ENCODE data around the gene MAST1.
"Not testable (repeated sequence)": the region's sequence is repeated elsewhere in the genome, so short reads cannot be mapped to it uniquely, and the experiment has no call there.

The MAST1 gene

DNA sequence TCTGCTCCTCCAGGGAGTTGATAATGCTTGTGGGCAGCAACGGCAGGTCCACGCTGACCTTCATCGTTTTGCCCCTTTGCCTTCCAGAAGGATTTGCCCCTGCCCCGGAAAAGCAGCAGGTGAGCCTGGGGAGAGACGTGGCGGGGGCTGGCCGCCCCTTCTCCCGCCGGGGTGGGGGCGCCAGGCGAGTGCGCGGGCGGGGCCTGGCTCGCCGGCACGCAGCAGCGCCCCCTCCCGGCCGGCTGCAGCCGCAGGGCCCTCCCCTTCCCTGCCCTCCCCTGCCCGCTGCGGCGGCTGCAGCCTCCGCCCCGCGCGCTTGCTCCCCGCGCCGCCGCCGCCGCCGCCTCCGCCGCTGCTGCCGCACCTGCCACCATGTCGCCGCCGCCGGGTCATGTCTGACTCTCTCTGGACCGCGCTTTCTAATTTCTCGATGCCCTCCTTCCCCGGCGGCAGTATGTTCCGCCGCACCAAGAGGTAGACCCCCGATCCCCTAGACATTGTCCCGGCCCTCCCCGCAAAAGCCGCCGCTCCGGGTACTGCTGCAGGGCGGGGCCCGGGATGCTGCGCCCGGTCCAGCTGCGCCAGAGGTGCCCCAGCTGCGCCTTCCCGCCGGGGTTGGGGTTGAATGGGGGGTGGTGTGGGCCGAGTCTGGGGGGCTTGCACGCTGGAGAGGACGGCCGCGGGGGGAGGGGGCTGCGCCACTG is at the start of gene MAST1:
MAST1 (plus strand) TSS at position 334 of the 704 bp plus-strand sequence; CDS start at position 392, 58 bp downstream.
- DNase-seq: peak in 1 of 2 experiments; percentile 69

DNA sequence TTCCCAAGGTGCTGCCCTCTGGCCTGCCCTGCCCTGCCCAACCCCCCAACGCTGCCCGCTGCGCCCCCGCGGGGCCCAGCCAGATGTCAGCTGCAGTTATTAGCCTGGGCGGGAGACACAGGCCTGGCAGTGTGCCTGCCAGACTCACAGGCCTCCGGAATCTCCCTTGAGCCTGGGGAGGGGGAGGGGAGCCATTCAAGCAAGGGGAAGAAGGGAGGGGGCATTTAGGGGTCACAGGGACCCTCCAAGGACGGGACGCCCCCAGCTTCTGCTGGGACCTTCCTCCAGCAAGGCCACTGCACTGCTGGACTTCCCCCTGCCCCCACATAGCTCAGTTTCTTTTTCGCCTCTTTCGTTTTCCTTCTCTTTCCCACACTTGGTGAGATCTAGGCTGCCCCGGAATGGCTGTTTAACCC is 49.6 kb upstream of the MAST1 start:
- DNase-seq: peak in 1 of 2 experiments; percentile 80

DNA sequence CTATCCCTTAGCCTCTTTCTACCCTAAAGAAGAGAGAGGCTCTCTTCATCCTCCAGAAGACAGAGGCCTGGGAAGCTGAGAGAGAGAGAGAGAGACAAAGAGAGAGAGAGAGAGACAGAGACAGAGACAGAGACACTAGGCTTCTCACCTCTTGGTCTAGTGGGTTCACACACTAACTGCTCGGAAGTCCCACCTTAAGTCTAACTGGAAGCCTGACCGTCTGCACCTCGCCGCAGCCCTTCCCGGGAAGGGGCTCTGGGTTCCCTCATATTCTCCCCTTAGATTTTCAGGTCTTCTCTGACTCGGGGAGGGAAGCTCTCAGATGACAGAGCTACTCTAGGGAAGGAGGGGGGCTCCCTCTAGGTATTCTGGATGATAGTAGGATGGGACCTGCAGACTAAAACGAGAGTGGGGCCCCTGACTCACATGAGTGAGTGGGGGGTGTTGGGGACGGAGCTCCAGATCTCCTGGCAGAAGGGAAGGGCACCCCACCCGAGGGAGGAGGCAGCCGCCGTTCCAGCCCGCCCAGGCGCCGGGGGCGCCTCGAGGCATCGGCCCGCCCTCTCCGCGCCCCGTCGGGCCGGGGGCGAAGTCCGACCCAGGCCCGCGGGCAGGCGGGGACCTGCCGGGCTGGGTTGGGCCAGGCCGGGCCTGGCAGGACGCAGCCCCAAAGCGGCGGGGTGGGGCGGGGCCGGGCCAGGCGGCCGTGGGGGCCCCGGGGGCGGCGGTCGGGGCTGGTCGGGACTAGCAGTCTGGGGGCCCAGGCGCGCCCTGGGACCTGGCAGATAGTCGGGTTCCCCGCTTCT is 49.0 kb upstream of the MAST1 start:
- no peak for DNase-seq

DNA sequence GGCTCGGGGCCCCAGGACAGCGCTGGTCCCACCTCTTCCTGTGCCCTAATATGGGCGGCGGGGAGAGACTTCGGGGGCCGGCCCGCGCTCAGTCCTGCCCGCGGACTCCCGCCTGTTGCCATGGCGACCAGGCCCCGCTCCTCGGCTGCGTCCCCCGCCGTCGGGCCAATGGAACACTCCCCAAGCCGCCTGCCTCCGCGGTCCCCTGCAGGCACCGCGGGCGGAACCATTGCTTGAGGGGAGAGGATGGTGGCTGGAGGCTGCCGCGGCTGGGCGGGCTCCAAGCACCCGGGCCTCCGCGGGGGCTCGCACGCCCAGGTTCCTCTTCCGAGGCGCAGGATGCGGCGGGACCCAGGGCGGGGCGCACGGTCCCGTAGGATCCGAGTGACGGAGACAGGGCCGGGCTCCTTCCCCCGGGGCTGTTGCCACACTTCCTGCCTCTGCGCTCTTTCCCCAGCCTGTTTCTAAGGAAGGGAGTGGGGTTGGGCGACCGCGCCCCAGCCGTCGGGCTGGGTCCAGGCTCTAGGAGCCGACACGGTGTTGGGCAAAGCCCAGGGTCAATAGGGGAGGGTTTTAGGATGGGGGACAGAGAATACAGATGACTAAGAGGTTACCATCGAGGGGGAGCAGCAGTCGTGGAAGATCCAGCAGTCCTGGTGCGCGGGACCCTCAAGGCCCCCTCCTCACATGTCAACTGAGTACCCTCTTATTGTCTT is 48.3 kb upstream of the MAST1 start:
- DNase-seq: no peak

DNA sequence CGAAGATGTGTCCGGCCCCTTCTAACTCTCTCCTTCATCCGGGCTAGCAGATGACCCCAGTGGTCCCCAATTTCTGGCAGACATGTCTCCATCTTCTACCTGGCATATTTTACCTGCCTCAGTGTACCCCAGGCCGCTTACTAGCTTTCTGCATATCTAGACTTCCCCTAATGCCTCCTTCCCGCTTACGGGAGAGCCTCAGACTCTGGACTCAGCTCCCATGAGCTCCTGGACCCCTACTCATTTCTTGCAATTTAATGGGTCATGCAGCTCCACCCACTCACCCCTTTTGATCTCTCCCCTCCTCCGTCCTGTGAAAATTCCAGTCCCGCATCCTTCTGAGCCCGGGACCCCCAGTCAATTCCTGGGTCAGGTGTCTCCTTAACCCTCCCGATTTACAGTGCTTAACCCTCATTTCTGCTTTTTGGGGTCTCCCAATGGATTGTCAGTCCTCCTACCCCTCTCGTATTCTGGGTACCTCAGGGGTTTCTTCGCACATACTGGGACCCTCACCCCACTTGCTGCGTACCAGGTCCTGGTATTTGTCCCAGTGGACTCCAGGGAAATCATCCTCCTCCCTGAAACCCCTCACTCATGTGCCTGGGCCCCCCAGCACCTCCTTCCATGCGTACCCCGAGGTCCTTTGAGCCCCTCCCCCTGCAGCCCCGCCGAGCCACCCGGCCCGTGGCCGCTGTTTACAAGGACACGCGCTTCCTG is 47.5 kb upstream of the MAST1 start:
- DNase-seq: no peak

DNA sequence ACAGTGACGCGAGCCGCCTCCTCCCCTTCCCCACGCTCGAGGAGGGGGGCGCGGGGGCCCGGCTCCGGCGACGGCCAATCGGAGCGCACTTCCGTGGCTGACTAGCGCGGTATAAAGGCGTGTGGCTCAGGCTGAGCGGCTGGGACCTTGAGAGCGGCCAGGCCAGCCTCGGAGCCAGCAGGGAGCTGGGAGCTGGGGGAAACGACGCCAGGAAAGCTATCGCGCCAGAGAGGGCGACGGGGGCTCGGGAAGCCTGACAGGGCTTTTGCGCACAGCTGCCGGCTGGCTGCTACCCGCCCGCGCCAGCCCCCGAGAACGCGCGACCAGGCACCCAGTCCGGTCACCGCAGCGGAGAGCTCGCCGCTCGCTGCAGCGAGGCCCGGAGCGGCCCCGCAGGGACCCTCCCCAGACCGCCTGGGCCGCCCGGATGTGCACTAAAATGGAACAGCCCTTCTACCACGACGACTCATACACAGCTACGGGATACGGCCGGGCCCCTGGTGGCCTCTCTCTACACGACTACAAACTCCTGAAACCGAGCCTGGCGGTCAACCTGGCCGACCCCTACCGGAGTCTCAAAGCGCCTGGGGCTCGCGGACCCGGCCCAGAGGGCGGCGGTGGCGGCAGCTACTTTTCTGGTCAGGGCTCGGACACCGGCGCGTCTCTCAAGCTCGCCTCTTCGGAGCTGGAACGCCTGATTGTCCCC is 46.8 kb upstream of the MAST1 start, which contains the start of gene JUNB:
JUNB (plus strand) TSS at position 142 of the 706 bp plus-strand sequence; CDS start at position 428, 286 bp downstream.
- DNase-seq: peak; percentile 97 to 99

DNA sequence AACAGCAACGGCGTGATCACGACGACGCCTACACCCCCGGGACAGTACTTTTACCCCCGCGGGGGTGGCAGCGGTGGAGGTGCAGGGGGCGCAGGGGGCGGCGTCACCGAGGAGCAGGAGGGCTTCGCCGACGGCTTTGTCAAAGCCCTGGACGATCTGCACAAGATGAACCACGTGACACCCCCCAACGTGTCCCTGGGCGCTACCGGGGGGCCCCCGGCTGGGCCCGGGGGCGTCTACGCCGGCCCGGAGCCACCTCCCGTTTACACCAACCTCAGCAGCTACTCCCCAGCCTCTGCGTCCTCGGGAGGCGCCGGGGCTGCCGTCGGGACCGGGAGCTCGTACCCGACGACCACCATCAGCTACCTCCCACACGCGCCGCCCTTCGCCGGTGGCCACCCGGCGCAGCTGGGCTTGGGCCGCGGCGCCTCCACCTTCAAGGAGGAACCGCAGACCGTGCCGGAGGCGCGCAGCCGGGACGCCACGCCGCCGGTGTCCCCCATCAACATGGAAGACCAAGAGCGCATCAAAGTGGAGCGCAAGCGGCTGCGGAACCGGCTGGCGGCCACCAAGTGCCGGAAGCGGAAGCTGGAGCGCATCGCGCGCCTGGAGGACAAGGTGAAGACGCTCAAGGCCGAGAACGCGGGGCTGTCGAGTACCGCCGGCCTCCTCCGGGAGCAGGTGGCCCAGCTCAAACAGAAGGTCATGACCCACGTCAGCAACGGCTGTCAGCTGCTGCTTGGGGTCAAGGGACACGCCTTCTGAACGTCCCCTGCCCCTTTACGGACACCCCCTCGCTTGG is 46.1 kb upstream of the MAST1 start:
- peak in 1 of 2 experiments; percentile 85 for DNase-seq

DNA sequence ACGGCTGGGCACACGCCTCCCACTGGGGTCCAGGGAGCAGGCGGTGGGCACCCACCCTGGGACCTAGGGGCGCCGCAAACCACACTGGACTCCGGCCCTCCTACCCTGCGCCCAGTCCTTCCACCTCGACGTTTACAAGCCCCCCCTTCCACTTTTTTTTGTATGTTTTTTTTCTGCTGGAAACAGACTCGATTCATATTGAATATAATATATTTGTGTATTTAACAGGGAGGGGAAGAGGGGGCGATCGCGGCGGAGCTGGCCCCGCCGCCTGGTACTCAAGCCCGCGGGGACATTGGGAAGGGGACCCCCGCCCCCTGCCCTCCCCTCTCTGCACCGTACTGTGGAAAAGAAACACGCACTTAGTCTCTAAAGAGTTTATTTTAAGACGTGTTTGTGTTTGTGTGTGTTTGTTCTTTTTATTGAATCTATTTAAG is 45.4 kb upstream of the MAST1 start:
- DNase-seq: no peak

DNA sequence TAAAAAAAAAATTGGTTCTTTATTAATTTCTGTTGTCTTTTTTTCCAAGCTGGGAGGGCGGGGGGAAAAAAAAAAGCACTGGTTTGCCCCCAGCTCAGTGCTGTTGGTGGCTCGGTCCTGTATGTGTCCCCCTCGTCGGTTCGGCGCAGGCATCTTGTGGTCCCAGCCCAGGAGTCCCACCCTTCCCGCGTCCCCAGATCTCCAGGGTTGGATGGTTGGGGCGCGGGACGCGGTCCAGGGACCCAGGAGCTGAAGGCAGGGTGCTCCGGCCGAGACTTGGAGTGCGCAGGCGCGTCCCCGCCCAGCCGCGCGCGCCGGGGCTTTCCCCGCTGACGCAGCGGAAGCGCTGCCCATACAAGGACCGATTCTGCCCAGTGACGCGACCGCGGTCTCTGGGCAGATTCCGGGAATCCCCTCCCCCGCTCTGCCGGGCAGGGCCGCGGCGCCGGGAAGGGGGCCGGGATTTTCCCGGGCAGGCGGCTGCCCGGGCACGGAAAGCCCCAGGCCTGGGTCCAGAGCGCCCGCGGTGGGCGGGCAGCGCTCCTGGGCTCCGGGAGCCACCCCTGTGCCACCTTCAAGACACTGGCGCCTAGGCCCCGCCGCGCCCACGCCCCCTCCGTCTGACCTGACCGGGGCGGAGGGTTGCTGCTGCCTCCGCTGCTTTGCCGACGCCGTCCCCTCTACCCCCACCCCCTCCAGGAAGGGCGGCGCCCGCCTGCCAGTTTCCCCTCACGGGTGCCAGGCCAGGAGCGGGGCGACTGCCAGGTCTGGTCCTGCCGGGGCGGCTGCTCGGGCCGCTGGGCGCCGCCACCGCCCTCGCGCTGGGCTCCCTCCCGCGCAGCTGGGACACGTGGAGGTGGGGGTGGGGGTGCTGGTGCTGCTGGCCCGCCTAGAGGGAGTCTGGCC is 44.8 kb upstream of the MAST1 start:
- DNase-seq: peak; percentile 89 to 98

DNA sequence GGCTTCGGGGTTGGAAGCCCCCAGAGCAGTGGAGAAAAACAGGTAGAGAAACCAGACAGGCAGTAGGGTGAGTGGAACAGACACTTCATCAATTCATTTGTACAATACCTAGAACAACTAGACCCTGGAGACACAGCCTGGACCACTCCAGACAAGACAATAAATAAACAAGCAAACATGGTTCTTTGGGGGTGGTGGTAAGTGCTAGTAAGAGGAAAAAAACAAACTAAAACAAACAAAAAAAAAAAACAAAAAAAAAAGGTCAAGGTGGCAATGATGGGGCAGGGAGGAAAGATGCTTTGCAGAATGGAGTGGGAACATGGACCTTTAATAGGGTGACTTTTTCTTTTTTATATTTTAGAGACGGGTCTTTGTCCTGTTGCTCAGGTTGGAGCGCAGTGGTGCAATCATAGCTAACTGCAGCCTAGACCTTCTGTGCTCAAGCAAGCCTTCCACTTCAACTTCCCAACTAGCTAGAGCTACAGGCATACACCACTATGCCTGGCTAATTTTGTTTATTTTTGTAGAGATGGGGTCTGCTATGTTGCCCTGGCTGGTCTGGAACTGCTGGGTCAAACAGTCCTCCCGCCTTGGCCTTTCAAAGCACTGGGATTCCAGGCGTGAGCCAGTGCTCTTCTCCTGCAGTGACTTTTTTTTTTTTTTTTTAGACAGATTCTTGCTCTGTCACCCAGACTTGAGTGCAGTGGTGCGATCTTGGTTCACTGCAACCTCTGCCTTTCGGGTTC is 43.9 kb upstream of the MAST1 start:
- peak in 1 of 2 experiments; percentile 14 for DNase-seq

DNA sequence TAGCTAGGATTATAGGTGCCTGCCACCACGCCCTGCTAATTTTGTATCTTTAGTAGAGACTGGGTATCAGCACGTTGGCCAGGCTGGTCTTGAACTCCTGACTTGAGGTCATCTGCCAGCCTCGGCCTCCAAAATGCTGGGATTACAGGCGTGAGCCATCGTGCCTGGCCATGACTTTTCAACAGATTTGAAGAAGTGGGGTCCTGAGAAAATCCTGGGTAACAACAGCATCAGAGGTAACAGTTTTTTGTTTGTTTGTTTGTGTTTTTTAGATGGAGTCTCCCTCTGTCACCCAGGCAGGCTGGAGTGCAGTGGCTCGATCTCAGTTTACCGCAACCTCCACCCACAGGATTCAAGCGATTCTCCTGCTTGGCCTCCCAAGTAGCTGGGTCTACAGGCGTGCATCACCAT is 43.3 kb upstream of the MAST1 start:
- DNase-seq: no peak

DNA sequence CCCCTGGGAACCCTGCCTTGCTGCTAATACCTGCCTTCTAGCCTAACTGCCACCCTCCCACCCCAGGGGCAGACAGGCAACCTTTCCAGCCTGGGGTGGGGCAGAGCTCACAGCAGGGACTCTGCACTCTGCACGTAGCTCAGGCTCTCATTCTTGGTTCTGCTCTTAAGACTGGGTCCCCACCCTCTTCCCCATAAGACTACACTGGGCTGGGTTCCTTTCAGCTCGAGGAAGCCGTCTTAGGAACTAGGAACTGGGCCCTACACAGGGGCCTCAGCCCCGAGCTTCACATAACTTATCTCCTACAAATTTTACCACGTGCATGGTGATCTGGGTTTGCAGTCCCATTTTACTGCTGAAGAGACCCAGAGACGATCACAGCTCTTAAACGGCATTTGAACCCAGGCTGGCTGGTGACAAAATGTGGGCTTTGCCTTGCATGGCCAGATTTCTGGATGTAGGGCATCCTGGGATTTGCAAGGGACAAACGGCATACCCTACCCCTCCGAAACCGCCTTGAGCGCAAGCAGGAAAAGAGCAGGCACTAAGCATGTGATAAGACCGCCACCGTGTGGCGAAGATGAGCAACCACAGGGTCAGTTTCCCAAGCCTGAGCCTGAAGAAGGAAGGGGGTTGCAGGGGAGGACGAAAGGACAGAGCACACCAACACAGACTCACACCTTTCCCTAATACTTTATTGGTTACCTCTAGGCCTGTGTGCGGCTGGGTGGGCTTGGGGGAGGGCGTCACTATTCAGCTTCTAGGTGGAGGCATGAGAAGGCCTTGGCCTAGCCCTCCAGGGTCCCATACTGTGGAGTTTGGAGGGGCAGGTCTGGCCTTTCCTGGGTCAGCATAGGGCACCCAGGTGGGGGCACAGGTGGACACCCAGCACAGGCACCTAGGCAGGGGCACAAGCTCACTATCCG is 41.9 kb upstream of the MAST1 start:
- peak; percentile 80 to 90 for DNase-seq

DNA sequence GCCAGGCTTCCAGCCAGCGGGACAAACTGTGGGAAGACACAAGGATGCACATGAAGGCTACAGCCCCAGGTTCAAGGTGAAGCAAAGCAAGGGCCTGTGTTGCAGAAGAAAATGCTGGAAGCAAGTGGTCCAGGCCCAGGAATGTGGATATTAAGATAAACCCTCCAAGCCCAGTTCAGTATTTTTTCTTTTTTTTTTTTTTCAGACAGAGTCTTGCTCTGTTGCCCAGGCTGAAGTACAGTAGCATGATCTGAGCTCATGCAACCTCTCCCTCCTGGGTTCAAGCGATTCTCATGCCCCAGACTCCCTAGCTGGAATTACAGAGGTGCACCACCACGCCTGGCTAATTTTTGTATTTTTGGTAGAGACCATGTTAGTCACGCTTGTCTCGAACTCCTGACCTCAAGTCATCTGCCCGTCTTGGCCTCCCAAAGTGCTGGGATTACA is 41.2 kb upstream of the MAST1 start:
- no peak for DNase-seq

DNA sequence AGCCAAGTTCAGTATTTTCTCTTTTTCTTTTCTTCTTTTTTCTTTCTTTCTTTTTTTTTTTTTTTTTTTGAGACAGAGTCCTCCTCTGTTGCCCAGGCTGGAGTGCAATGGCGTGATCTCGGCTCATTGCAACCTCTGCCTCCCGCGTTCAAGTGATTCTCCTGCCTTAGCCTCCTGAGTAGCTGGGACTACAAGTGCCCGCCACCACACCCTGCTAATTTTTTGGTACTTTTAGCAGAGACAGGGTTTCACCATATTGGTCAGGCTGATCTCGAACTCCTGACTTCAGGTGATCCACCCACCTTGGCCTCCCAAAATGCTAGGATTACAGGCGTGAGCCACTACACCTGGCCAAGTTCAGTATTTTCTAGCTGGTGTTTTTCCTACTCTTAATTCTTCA is 40.7 kb upstream of the MAST1 start:
- DNase-seq: not testable (repeated sequence)

DNA sequence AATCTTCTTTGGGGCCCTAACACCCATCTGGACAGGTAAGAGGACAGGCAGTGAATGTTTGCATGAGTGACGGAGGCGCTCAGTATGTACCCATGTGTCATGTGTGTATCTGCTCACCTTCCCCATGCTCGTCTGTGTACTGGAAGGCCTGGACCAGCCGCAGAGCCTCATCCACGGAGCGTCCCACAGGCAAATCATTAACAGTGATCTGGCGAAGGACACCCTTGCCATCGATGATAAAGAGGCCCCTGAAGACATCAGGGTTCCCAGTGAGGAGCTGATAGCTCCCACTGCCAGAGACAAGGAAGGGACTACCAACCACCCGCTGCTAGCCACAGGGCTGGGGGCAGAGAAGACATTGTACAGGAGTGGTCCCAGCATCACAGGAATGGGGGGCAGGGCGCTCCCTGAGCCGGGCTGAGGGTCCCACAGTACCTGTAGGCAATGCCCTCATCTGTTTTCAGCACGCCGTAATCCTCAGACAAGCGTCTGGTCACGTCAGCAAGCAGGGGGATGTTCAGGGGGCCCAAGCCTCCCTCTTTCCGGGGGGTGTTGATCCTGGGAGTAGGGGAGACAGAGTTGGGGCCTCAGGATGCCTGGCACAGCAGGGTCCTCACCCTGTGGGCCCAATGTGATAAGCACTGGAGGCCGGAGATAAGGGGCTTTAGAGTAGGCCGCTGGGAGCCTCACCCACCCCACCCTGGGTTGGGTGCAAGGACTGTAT is 38.4 kb upstream of the MAST1 start:
- DNase-seq: no peak

DNA sequence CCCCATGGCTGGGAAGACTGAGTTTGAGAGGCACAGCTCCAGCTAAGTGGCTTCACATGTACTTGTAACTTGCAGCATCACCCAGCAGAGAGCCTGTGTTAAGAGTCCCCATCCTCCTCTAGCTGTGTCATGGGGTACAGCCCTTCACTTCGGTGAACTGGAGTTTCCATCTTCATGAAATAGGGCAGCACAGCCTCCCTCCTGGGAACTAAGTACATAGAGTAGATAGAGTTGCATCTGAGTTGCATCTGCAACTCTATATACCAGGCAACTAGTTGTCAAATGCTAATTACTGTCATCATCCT is 37.9 kb upstream of the MAST1 start:
- no peak for DNase-seq

DNA sequence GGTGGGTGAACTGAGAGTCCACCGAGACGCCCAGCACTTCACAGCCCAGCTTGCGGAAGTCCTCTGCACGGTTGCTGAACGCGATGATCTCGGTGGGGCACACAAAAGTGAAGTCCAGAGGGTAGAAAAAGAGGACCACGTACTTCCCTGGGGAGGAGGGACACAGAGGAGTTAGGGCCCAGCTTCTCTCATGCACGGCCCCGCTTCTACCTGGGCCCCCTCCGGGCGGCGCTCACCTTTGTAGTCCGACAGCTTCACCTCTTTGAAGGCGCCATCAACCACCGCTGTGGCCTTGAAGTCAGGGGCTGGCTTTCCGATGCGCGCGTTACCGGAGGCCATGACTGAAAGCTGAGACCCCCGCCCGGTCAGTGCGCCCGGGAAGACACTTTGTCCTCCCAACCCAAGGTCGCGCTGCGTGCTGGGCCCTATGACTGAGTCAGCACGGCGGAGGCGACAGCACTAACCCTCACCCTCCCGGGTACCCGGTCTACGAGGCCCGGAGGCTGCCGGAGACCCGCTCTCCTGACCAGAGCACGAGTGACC is 37.3 kb upstream of the MAST1 start:
- no peak for DNase-seq
